ENCODE measurements around the gene SOX14.

SOX14 gene

GRCh38 chr3:137772214-137772955 lies 8.3 kb downstream of the SOX14 start:
- TF ChIP-seq CTCF (conservative IDR thresholded peaks at IDR 0.05; ENCODE audit: low read depth, low read length) = no peak
- DNase-seq (ENCODE audit: low read depth) = no peak
- H3K4me3 ChIP-seq (ENCODE audit: low read length) = no peak overlapping the region

DNA sequence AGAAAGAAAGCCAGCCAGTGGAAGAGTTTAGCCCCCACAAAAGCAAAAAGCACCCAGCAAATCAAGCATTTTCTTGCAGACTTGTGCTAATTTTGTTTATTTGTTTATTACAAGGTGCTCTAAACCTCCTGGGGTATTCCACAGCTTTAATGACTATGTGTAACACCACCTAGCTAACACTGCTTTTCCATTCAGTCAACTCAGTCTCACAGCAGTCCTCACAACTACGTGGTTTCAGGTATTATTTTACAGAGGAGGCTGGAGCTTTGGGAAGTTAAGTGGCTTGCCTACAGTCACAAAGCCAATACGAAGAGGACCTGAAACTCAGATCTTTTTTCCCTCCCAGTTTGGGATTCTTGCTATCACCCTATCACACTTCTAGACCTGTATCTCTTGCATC lies 14.8 kb downstream of the SOX14 start:
- TF ChIP-seq CTCF (conservative IDR thresholded peaks at IDR 0.05; ENCODE audit: low read depth, low read length) = no peak
- no peak overlapping the region for H3K4me3 ChIP-seq (ENCODE audit: low read length)
- DNase-seq (ENCODE audit: low read depth) = no peak

DNA sequence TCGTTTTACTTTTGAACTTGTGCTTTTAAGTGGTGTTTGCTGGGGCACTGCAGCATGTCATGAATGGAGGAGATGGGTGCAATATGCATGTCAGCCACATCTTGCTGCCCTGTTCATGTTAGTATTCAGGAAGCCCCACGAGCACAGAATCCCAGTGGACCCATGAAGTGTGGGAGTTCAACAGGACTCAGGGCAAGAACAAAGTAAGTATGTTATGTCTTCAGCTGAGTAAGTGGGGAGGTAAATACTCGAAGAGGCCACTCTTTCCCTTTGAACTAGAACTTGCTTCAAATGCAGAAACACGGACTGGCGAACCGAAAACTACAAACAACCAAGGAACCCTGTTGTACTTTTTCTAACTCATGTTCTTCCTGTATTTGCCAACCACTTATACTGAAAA lies 23.4 kb downstream of the SOX14 start:
- DNase-seq (ENCODE audit: low read depth) = no peak
- TF ChIP-seq CTCF (conservative IDR thresholded peaks at IDR 0.05; ENCODE audit: low read depth, low read length) = no peak
- H3K4me3 ChIP-seq (ENCODE audit: low read length) = no peak overlapping the region

DNA sequence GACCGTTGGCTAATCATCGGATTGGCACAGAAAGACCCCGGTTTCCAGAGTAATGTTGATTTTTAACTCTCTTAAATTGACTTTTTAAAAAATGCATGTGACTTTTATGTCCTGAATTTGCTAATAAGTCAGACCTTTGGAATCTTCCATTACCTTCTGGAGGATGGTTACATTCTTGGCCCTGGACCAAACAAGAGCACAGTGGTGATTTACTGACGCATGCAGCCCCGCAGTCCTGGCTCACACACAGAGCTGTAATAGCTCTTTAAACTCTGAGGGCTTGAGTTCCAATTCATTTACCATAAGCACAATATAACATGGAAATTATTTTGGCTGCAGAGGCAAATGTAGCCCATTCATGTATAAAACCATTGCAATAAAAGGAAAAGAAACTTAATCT lies 25.1 kb downstream of the SOX14 start:
- no peak for DNase-seq (ENCODE audit: low read depth)
- H3K4me3 ChIP-seq (ENCODE audit: low read length) = no peak overlapping the region
- no peak for TF ChIP-seq CTCF (conservative IDR thresholded peaks at IDR 0.05; ENCODE audit: low read depth, low read length)

DNA sequence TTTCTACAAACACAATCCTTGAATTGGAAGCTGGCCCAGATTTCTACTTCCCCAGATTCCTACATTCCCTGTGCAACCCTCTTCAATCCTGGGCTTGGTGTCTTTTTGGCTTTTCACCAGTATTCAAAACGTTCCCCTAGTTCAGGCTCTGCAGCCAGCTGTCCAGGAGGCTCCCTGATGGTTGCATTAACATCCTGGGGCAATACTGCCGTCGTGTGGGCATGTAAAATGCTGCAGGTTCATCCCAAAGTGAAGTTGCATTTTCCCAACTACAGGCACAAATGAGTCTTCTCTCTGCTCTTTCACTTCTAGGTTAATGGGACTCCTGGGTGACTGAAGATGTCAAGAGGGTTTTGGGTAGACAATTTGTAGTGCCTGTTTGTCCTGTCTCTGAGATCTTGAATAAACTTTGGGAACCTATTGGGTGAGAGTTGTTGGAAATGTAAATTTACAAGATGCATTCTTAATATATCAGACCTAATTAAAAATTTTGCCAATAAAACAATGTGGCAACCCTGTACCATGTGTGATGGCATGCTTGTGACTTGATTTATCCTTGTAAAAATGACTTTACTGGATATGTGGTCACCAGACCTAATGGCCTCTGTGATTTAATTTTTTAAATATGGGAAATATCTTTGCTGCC lies 28.6 kb downstream of the SOX14 start:
- DNase-seq (ENCODE audit: low read depth) = no peak
- H3K4me3 ChIP-seq (ENCODE audit: low read length) = no peak overlapping the region
- peak; percentile 47 for TF ChIP-seq CTCF (conservative IDR thresholded peaks at IDR 0.05; ENCODE audit: low read depth, low read length)

DNA sequence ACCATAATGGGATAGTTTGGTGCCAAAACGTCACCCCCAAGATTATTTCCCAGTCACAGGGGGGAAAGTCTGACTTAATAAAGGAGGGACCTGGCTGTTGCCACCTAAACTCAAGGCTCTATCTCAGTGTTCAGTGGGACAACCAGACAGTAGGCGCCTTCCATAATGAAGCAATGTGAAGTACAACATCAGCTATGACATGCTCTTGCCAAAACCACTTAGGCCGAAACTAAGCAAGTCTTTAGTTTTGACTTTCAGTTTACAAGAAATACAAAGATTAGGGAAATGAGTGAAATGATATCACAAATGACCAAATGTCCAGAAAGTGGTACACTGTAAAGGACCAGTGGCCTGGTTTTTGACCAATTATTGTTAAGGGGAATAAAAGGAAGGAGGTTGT lies 32.9 kb downstream of the SOX14 start:
- TF ChIP-seq CTCF (conservative IDR thresholded peaks at IDR 0.05; ENCODE audit: low read depth, low read length) = no peak
- H3K4me3 ChIP-seq (ENCODE audit: low read length) = no peak overlapping the region
- no peak for DNase-seq (ENCODE audit: low read depth)

DNA sequence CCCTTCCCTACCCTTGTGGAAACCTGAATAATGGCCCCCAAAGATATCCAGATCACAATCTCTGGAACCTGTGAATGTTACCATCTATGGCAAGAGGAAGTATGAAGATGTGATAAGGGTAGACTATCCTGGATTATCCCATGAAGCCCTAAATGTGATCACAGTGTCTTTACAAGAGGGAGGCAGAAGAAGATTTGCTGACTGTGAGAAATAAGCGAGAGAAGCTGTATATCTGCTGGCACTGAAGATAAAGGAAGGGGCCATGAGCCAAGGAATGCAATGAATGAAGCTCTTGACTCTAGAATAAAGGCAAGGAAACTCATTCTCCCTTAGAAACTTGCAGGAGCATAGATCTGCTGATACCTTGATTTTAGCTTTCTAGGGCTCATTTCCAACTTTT lies 39.1 kb downstream of the SOX14 start:
- TF ChIP-seq CTCF (conservative IDR thresholded peaks at IDR 0.05; ENCODE audit: low read depth, low read length) = no peak

More for the DNA sequence above, 39.1 kb downstream of the SOX14 start:
- DNase-seq (ENCODE audit: low read depth) = no peak
- no peak overlapping the region for H3K4me3 ChIP-seq (ENCODE audit: low read length)

Data from retinal pigment epithelial cell (primary cell).